Gastrocnemius medialis (tissue), 4 donors: ENCODE measurements around the gene C2CD4D.

Experiments used
- POLR2A ChIP-seq, 2 donors: fragments of 450-650 bp; IDR thresholded peaks; one replicate each; pipeline ENCODE4 v1.6.1; 2017; ENCODE audit warnings: antibody characterized with exemption in 2 of 2, mild to moderate bottlenecking in 2 of 2, moderate library complexity in 2 of 2
- TF ChIP-seq, protein P1 (sequence below), 5 experiments: fragments of 450-650 bp in 3 of 5; fragments of 200-600 bp in 2 of 5; sonication (generic) in 2 of 5; IDR thresholded peaks in 4 of 5; conservative IDR thresholded peaks in 1 of 5; 1 replicate in 4 of 5; 2 replicates in 1 of 5; pipeline ENCODE4 v1.5.1; 2016 to 2019; ENCODE audit warnings: antibody characterized with exemption in 5 of 5, mild to moderate bottlenecking in 3 of 5, moderate library complexity in 3 of 5

GRCh38 chr1:151823175-151823574, 16.4 kb downstream of the C2CD4D start:
- TF ChIP-seq, protein P1, sequence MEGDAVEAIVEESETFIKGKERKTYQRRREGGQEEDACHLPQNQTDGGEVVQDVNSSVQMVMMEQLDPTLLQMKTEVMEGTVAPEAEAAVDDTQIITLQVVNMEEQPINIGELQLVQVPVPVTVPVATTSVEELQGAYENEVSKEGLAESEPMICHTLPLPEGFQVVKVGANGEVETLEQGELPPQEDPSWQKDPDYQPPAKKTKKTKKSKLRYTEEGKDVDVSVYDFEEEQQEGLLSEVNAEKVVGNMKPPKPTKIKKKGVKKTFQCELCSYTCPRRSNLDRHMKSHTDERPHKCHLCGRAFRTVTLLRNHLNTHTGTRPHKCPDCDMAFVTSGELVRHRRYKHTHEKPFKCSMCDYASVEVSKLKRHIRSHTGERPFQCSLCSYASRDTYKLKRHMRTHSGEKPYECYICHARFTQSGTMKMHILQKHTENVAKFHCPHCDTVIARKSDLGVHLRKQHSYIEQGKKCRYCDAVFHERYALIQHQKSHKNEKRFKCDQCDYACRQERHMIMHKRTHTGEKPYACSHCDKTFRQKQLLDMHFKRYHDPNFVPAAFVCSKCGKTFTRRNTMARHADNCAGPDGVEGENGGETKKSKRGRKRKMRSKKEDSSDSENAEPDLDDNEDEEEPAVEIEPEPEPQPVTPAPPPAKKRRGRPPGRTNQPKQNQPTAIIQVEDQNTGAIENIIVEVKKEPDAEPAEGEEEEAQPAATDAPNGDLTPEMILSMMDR (IDR thresholded peaks at IDR 0.05 in 4 of 5, conservative IDR thresholded peaks at IDR 0.05 in 1 of 5): no peak
- TF ChIP-seq POLR2A (IDR thresholded peaks at IDR 0.05): no peak
